GM19467 (cell line): Measurements from ENCODE around the gene SERPINB4.

ENCODE experiments used
- ATAC-seq: cut with Tn5 transposase; IDR thresholded peaks from one replicate; pipeline ENCODE4 v1.9.1; 2021; ENCODE audit warnings: mild to moderate bottlenecking, moderate library complexity; ENCODE audit not compliant: unreplicated experiment

Gene SERPINB4

DNA sequence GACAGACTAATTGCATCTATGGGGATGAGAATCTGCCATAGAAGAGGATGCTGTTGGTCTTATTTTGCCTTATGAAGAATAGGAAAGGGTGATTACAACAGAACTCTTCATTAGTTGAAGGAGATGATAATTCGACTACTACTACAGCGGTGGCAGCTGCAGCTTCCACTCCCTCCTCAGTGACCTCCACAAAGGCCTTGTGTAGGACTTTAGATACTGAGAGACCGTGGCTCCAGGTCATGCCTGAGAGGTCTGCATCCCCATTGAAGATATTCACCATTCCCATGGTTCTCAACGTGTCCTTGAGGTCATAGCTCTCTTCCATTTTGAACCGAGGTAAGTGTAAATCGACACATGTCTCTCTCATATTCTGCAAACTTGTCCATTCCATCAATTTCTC, 6.4 kb downstream of the SERPINB4 start:
- no peak for ATAC-seq

DNA sequence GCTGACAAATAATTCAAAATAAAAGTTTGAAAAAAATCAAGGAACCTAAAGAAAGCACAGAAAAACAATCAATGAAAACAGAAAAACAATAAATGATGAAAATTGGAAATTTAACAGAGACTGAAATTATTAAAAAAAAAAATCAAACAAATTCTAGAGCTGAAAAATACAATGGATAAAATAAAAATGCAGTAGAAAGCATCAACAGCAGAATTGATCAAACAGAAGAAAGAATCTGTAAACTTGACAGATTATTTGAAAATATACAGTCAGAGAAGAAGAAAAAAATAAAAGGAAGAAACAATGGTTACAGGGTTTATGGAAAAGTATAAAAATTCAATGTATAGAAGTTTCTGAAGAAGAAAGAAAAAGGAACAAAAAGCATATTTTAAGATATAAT, 16.2 kb downstream of the SERPINB4 start:
- ATAC-seq = no peak

DNA sequence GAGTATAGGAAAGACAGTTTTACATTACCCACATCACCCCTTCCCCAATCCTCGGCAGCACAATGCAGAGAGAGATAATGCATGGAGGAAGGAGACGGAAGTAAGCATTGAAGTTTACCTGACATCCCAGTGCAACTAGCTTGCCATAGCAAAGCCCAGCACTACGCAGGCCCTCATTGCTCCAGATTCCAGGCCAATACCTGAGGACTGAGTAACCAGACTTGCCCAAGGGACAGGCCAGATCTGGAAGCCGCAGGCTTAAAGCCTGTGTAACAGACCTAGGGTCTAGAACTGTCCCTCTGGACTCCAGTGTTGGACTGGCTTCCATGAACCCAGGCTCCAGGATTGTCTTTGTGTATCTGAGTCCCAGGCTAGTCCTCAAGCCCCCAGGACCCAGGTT, 17.6 kb downstream of the SERPINB4 start:
- no peak for ATAC-seq

DNA sequence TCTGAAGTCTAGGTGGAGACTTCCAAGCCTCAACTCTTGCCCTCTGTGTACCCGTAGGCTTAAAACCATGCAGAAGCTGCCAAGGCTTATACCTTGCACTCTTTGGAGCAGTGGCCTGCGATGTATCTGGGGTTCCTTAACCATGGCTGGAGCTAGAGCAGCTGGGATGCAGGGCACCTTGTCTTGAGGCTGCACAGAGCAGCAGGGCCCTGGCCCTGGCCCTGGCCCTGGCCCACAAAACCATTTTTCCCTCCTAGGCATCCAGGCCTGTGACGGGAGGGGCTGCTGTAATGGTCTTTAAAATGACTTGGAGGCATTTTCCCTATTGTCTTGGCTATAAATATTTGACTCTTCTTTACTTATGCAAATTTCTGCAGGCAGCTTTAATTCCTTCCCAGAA, 19.2 kb downstream of the SERPINB4 start:
- no peak for ATAC-seq

DNA sequence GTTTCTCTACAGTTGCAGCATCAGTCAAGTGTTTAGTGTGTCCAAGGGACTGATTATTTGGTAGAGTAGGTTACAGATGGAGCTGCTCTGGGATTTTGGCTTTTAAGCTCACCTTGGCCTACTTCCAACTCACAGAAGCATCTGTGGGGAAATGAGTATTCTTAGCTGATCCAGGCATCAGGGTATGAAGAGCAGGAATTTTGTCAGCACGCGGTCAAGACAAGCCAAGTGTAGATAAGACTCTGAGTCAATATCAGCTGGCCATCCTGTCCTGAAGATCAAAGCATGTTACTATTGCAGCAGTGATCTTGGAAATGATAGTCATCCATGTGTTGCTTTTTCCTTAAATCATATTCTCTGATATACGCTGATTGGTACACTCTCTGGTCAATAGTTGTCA, 24.4 kb downstream of the SERPINB4 start:
- ATAC-seq = no peak

DNA sequence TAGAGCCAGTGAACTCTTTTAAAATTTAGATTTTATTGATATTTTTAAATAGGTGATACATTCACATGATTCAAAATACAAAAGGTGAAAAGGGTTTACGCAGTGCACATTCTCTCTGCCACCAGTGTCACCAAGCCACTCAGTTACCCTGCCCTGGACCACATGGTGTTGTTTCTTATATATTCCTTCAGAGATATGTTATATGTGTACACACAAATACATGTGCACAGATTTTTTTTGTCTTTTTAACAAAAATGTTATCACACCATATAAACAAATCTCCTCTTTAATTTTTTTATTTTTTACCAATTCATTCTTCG, 26.2 kb downstream of the SERPINB4 start:
- ATAC-seq = no peak

DNA sequence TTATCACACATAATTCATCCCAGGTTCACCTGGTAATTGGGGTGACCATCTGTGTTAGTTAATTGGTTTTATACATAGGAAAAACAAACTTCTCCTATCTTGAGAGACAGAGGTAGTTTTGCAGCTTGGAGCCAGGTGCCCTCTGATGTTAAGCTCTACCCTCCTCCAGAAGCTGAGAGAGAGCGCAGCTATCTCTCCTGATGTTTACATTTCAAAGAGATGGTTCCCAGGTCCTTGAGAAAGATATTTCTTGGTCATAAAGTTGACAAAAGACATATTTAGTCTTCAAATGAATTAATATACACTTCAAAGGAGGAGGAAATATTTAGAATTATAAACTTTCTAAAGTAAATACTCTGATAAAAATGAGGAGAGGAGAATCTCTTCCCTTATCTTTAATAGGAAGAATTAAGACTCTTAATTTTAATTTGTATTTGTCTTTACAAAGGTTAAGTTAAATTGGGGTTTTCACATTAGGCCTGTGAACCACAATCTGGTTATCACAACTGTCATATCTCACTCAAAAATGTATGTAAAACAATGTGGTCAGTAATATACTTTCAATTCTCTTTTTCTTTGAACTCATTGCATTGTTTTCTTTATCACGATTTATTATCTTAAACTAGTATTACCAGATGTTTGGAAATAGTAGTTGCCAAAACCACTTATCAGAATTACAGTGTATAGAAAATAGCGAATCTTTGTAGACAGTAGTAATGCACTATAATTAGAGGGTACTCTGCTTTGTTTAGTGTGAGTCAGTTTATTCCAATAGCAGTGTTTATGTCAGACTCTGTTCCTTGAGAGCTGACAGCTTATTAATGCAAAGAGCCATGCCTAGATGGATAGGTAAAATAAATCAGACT, 26.8 kb downstream of the SERPINB4 start:
- peak; percentile 66 for ATAC-seq

DNA sequence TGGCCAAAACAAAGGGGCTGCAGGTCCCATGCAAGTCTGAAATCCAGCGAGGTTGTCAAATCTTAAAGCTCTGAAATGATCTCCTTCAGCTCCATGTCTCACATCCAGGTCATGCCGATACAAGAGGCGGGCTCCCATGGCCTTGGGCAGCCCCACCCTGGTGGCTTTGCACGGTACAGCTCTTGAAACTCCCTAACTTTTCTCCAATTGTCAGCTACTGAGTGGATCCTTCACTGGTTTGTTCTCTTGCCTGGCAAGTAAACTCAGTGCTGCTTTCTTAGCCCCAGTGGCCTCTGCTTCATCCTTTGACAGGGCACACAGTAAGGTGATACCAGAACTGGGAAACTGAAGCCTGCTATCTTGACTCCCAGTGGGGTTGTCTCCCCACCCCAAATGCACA, 30.6 kb downstream of the SERPINB4 start:
- no peak for ATAC-seq

DNA sequence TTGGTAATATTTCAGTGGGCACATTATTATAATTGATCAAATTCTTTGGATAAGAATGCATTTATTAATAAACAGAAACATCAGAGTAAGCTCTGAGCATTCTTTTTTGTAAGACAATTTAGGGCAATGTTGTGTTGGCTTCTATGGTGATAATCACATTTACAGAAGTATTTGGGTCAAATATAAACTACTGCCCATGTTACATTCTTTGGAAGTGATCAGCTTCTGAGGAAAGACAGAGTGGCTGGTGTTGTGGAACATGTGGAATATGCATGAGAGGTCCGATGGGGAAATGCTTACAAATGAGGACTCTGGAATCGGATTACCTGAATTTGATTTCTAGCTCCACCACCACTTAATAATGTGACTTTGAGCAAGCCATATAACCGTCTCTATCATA, 37.5 kb downstream of the SERPINB4 start:
- no peak for ATAC-seq

DNA sequence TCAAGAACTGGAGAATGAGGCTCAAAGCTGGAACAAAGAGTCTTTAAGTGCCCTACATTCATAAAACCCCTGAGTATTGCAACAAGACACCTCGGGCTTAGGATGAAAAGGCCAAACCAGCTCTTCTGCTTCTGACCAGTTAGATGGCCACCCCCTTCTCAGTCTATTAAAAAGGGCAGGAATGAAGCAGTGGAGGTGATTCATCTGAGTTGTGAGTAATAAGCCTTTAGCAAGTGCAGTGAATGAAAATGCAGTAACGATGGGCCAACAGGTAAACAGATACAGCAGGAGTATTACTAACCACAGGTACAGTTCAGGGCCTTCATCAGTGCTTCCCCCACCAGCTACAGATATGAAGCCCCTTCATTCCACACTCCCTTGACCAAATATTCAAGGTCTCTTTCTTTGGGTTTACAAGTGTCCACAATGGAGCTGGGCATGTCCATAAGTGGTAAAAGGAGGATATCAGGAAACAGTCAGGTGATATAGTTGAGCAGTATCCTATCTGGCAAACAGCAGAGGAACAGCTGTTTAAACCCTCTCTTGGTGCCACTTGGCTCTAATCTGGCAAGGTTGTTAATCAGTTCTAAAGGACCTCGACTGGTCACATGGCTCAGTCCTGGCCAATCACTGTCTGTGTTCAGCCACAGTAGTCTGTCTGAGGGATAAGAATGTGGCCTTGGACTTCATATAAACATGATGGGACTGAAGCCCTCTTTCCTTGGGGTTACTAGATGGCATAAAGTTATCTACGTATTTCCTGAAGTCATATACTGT, 39.1 kb downstream of the SERPINB4 start:
- ATAC-seq = no peak

DNA sequence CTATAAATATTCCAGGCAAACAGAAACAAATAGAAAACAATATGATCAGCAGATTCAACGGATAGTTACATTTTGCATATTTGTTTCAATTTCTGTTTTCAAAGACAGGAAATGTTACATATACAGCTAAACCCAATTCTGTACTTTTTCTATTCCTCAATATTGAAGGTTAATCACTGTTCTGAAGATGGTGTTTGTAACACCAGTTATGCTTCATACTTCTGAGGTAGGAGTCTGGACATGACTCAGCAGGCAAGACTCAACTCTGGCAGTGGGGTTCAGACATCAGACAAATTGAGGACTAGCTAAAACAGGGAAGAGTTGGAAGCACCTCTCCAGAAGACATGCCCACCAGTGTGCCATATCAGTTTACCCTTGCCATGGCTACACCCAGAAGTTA, 40.3 kb downstream of the SERPINB4 start:
- peak; percentile 86 for ATAC-seq

DNA sequence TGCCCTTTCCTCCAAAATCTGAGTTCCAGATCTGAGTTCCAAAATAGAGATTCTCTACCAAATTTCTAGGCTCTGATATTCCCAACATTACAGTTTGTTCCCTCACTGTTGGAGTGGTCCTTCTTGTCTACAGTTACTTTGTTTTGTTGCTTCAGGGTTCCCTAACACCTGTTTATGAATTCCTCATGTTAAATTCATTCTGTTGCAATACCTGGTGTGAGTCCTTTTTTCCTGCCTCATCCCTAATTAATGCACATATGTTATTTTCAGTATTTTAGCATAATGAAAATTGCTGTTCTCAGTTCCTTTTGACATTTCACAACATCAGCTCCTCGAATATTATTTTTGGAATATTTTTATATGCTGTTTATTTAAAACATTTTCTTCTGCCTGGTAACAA, 40.7 kb downstream of the SERPINB4 start:
- ATAC-seq = no peak

DNA sequence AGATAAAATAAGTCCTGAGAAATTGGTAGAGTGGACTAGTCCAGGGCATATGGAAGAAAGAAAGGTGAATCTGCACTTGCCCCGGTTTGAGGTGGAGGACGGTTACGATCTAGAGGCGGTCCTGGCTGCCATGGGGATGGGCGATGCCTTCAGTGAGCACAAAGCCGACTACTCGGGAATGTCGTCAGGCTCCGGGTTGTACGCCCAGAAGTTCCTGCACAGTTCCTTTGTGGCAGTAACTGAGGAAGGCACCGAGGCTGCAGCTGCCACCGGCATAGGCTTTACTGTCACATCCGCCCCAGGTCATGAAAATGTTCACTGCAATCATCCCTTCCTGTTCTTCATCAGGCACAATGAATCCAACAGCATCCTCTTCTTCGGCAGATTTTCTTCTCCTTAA, 47.1 kb downstream of the SERPINB4 start:
- ATAC-seq = no peak

DNA sequence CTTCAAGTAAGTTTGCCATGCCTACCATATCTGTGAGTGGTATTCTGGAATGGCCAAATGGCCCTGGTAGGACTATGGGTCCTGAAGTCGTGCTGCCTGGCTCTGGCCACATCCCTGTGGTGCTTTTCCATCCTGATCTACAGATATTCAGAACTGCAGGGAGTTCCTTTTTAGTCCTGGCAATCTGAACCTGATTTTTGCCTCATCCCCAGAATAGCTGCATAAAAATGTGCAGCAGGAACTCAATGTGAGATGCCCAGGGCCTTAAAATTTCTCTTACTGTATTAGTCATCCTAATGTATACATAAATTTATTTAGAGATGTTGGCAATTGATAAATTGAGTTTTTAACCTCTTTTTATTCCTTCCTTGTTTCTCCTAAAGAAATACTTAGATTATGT, 51.6 kb downstream of the SERPINB4 start:
- ATAC-seq = no peak

DNA sequence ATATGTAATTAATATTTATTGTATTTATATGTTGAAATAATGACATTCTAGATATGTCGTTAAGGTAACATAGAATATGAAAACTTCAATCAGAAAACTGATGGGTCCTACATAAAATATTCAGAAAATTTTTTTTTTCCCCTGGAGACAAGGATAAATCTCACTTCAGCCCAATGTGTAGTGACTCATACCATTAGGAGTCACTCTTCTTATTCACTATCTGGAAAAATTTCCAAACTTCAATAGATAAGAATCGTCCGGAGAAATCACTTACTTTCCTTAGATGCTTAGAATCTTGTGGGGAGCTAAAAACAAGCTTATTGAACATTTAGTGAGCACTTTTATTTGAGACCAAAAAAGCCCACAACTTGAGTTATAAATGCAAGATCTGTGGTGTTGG, 52.3 kb downstream of the SERPINB4 start:
- ATAC-seq = no peak

DNA sequence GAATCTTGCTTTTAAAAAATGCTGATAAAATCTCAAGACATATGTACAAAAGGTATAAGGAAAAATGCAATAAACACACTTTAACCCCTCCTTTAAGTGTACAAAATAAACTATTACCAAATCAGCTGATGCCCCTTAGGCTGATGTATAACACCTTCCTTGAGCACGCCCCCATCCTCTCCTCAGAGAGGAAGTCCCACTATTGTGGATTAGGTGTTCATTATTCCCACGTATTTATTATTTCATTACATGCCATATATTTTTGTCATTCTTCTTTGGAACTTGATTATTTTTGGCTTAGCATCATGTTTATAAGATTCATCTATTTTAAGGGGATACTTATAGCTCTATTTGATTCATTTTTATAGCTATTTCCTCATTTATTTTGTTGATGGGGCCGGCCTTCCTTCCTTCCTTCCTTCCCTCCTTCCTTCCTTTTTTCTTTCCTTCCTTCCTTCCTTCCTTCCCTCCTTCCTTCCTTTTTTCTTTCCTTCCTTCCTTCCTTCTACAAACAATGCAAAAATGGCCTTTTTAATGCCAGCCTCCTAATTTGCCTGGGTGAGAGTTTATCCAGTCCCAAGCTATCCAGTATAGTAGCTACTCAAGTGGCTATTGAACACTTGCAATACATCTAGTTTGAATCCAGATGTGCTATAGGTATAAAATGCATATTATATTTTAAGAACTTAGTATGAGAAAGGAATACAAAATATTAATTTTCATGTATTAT, 52.9 kb downstream of the SERPINB4 start:
- ATAC-seq = no peak

DNA sequence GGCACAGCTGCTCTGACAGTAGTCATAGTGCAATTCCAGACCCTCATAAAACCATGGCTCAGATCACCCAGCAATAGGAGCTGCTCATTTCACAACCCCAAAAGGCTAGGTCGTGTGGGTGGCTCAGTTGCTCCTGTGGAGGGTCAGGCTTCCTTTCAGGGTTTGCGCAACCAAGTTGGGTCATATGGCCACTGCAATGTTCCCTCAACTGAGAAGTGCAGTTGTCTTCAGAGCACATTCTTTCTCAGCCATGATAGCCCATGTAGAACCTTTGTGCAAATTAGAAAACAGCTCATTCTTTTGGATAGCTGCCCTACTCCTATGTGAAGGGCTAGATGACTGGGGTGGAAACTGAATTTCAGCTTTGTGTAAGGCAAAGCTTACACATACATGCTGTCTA, 53.7 kb downstream of the SERPINB4 start:
- no peak for ATAC-seq

DNA sequence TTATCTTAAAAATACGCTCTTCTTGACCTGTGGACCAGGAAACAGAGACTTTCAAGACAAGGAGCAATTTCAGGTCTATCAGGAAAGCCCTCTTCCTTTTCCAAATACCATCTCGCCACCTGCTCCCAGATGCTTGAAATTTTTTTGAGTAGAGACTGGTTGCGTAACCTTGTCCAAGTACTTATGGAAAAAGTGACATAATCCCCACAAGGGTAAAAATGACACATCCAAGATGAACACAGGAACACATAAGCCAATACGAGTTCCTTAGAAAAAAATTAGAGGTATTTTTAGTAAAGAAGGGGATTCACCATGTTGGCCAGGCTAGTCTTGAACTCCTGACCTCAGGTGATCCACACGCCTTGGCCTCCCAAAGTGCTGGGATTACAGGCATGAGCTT, 55.1 kb downstream of the SERPINB4 start:
- no peak for ATAC-seq
